CD4-positive, alpha-beta T cell (primary cell): ENCODE measurements around the gene GABRA4. TPM values are rescaled to one million over a fixed set of nuclear protein-coding genes. Genes with fewer than 3 reads are reported as not detected.

Experiments used
- ATAC-seq: fragments of 200-7000 bp; cut with Tn5 transposase; one replicate; pipeline ENCODE4 v1.10.0; 2022; ENCODE audit warnings: mild to moderate bottlenecking; ENCODE audit not compliant: poor library complexity
- CTCF ChIA-PET: fragments of 350-600 bp; sonication (Branson Sonifier 250); formaldehyde crosslinking; loops from one replicate; lab custom pipeline; 2021; ENCODE audit warnings: antibody characterized with exemption, inconsistent platforms; lab: Charles Lee
- POLR2A ChIA-PET: fragments of 350-600 bp; sonication (Branson Sonifier 250); formaldehyde crosslinking; loops from one replicate; lab custom pipeline; 2021; ENCODE audit warnings: antibody characterized with exemption, inconsistent platforms; lab: Charles Lee
- DNase-seq, 14 experiments: peaks; one replicate each; pipeline ENCODE4 v3.0.0-alpha.2; 2013 to 2020; ENCODE audit warnings: mixed read lengths in 2 of 14
- H3K27ac ChIP-seq, 2 donors: one replicate each; pipeline versions ENCODE4 v1.5.1 to v1.7.0; 2013; ENCODE audit warnings: low read length in 2 of 2, low read depth in 1 of 2, mild to moderate bottlenecking in 1 of 2
- H3K27me3 ChIP-seq, 2 experiments: 1 replicate in 1 of 2; 2 replicates in 1 of 2; pipeline versions ENCODE4 v1.6.1 to v1.7.0; 2013; ENCODE audit warnings: low read length in 2 of 2, control low read depth in 1 of 2, mild to moderate bottlenecking in 1 of 2, moderate library complexity in 1 of 2; ENCODE audit not compliant: insufficient read depth in 2 of 2, control insufficient read depth in 1 of 2
- H3K36me3 ChIP-seq: one replicate; pipeline ENCODE4 v1.6.1; 2013; ENCODE audit warnings: low read length, control low read depth; ENCODE audit not compliant: insufficient read depth
- H3K4me1 ChIP-seq: one replicate; pipeline ENCODE4 v1.6.1; 2013; ENCODE audit warnings: low read length, control low read depth; ENCODE audit not compliant: insufficient read depth
- H3K4me3 ChIP-seq: one replicate; pipeline ENCODE4 v1.5.1; 2013; ENCODE audit warnings: mild to moderate bottlenecking, low read length, moderate library complexity
- H3K9me3 ChIP-seq, 2 experiments: 1 replicate in 1 of 2; 2 replicates in 1 of 2; pipeline versions ENCODE4 v1.6.1 to v1.7.0; 2013; ENCODE audit warnings: low read length in 2 of 2, mild to moderate bottlenecking in 2 of 2, control low read depth in 1 of 2, moderate library complexity in 1 of 2; ENCODE audit not compliant: control insufficient read depth in 1 of 2, insufficient read depth in 1 of 2
- H3K27ac Mint-ChIP-seq: one replicate; pipeline ENCODE4 v1.8.0; 2020; ENCODE audit warnings: mixed read lengths
- H3K27me3 Mint-ChIP-seq: one replicate; pipeline ENCODE4 v1.8.0; 2021; ENCODE audit warnings: mixed read lengths
- H3K36me3 Mint-ChIP-seq: one replicate; pipeline ENCODE4 v1.8.0; 2021; ENCODE audit warnings: low read depth, mixed read lengths
- H3K4me1 Mint-ChIP-seq: one replicate; pipeline ENCODE4 v1.8.0; 2021; ENCODE audit warnings: low read depth, mixed read lengths
- H3K4me3 Mint-ChIP-seq: one replicate; pipeline ENCODE4 v1.8.0; 2020; ENCODE audit warnings: mild to moderate bottlenecking, mixed read lengths
- H3K9me3 Mint-ChIP-seq: one replicate; pipeline ENCODE4 v1.8.0; 2020; ENCODE audit warnings: mixed read lengths
- CTCF ChIP-seq: fragments of 200-600 bp; IDR thresholded peaks from one replicate; pipeline ENCODE4 v1.8.0; 2022; ENCODE audit warnings: antibody characterized with exemption, mild to moderate bottlenecking
- intact Hi-C, 2 experiments: fragments of 100-400 bp; cut with DNase I in 1 of 2; cut with micrococcal nuclease in 1 of 2; formaldehyde crosslinking; loops; one replicate each; pipeline versions ENCODE4 v1.15.1 to v1.9.0; 2023 to 2025; cut with DNase I, micrococcal nuclease
- total RNA-seq, 174 experiments: library from RNA in 2 of 174; stranded (reverse) in 2 of 174; gene quantifications; one replicate each; pipeline ENCODE4 v1.2.3 and lab custom pipeline; 2021 to 2026

The GABRA4 gene
- total RNA-seq, 2 experiments from 2014 or later, result not detected

- no peak overlapping the region for H3K27ac ChIP-seq
- ATAC-seq, result no peak
- DNase-seq, result no peak
- no peaks in the 10 kb centered on the region for H3K27me3 ChIP-seq
- Mint-ChIP-seq H3K27ac (no peak overlapping the region), H3K4me3 (no peak overlapping the region), H3K36me3 (no peaks in the 10 kb centered on the region), H3K27me3 (no peaks in the 10 kb centered on the region), H3K4me1 (peaks cover 2% of the 10 kb centered on the region), H3K9me3 (no peaks in the 10 kb centered on the region)
- H3K9me3 ChIP-seq, result no peaks in the 10 kb centered on the region
- ChIA-PET POLR2A (no interaction called here), CTCF (no interaction called here)
- H3K4me3 ChIP-seq, result no peak overlapping the region
- no peaks in the 10 kb centered on the region for H3K4me1 ChIP-seq
- H3K36me3 ChIP-seq, result no peaks in the 10 kb centered on the region
- intact Hi-C loops, result no loop called here
- no peak for TF ChIP-seq CTCF
Measured at GRCh38 chr4:47017494-47017893, 24.1 kb upstream of the GABRA4 start.

- H3K4me1 Mint-ChIP-seq, result peaks cover 6% of the 10 kb centered on the region
- no peaks in the 10 kb centered on the region for H3K27me3 ChIP-seq
- no peaks in the 10 kb centered on the region for H3K9me3 Mint-ChIP-seq
- no peaks in the 10 kb centered on the region for H3K36me3 Mint-ChIP-seq
- H3K36me3 ChIP-seq, result no peaks in the 10 kb centered on the region
- no peak for TF ChIP-seq CTCF
- CTCF ChIA-PET, result no interaction called here
- H3K4me3 ChIP-seq, result no peak overlapping the region
- H3K27ac Mint-ChIP-seq, result no peak overlapping the region
- H3K9me3 ChIP-seq, result no peaks in the 10 kb centered on the region
- no peaks in the 10 kb centered on the region for H3K4me1 ChIP-seq
- POLR2A ChIA-PET, result no interaction called here
- ATAC-seq (no peak), DNase-seq (no peak)
- intact Hi-C loops, result no loop called here
- no peaks in the 10 kb centered on the region for H3K27me3 Mint-ChIP-seq
- no peak overlapping the region for H3K27ac ChIP-seq
- no peak overlapping the region for H3K4me3 Mint-ChIP-seq
Measured at GRCh38 chr4:47017081-47017480, 23.7 kb upstream of the GABRA4 start.

- no peaks in the 10 kb centered on the region for H3K36me3 Mint-ChIP-seq
- no peak overlapping the region for H3K27ac Mint-ChIP-seq
- ATAC-seq (no peak), DNase-seq (no peak)
- peaks cover 26% of the 10 kb centered on the region for H3K4me1 Mint-ChIP-seq
- POLR2A ChIA-PET, result no interaction called here
- CTCF ChIA-PET, result no interaction called here
- H3K9me3 ChIP-seq, result no peaks in the 10 kb centered on the region
- no peak overlapping the region for H3K4me3 Mint-ChIP-seq
- H3K4me1 ChIP-seq, result peaks cover 6% of the 10 kb centered on the region
- H3K27me3 ChIP-seq, result no peaks in the 10 kb centered on the region
- no peaks in the 10 kb centered on the region for H3K27me3 Mint-ChIP-seq
- H3K36me3 ChIP-seq, result no peaks in the 10 kb centered on the region
- intact Hi-C loops, result no loop called here
- no peak overlapping the region for H3K27ac ChIP-seq
- no peak for TF ChIP-seq CTCF
- no peak overlapping the region for H3K4me3 ChIP-seq
- H3K9me3 Mint-ChIP-seq, result no peaks in the 10 kb centered on the region
Measured at GRCh38 chr4:47013373-47013772, 20.0 kb upstream of the GABRA4 start.
